ENCODE data around the gene ANKS1A. TPM values are rescaled to one million over a fixed set of nuclear protein-coding genes. Genes with fewer than 3 reads are reported as not detected.

The ANKS1A gene
- total RNA-seq, 1 experiment from 2014 or later: 21.7 TPM

GRCh38 chr6:35072051-35072697, 183.1 kb downstream of the ANKS1A start:
- Histone ChIP-seq H3K27me3 (replicated peaks; ENCODE audit: insufficient read depth, low read depth, low read length, poor library complexity) (no peaks in the 10 kb centered on the region), H3K27ac (ENCODE audit: low read depth, low read length, poor library complexity, severe bottlenecking) (no peak overlapping the region), H3K36me3 (ENCODE audit: insufficient read depth, low read length, poor library complexity, severe bottlenecking) (no peaks in the 10 kb centered on the region), H3K9me3 (ENCODE audit: low read depth, low read length, poor library complexity, severe bottlenecking) (no peaks in the 10 kb centered on the region), H3K4me1 (ENCODE audit: insufficient read depth, low read length, poor library complexity, severe bottlenecking) (no peaks in the 10 kb centered on the region), H3K4me3 (ENCODE audit: low read depth, low read length, poor library complexity, severe bottlenecking) (no peak overlapping the region)
- intact Hi-C loops (cut with micrococcal nuclease; ENCODE audit: unreplicated experiment): no loop called here
- no peak for DNase-seq (ENCODE audit: low spot score)
- CTCF ChIA-PET: no interaction called here
- POLR2A ChIA-PET (ENCODE audit: low non-redundant PET): no interaction called here
- TF ChIP-seq EZH2 (IDR thresholded peaks at IDR 0.05; ENCODE audit: borderline replicate concordance, low read depth, low read length, poor library complexity, severe bottlenecking) (no peak), CTCF (conservative IDR thresholded peaks at IDR 0.05; ENCODE audit: low read depth, low read length) (no peak)
- BruUV-seq (replicated peaks): no TSS peak

- Histone ChIP-seq H3K27me3 (replicated peaks; ENCODE audit: insufficient read depth, low read depth, low read length, poor library complexity) (no peaks in the 10 kb centered on the region), H3K9me3 (ENCODE audit: low read depth, low read length, poor library complexity, severe bottlenecking) (no peaks in the 10 kb centered on the region), H3K36me3 (ENCODE audit: insufficient read depth, low read length, poor library complexity, severe bottlenecking) (no peaks in the 10 kb centered on the region), H3K27ac (ENCODE audit: low read depth, low read length, poor library complexity, severe bottlenecking) (no peak overlapping the region), H3K4me1 (ENCODE audit: insufficient read depth, low read length, poor library complexity, severe bottlenecking) (no peaks in the 10 kb centered on the region), H3K4me3 (ENCODE audit: low read depth, low read length, poor library complexity, severe bottlenecking) (no peak overlapping the region)
- TF ChIP-seq EZH2 (IDR thresholded peaks at IDR 0.05; ENCODE audit: borderline replicate concordance, low read depth, low read length, poor library complexity, severe bottlenecking) (no peak), CTCF (conservative IDR thresholded peaks at IDR 0.05; ENCODE audit: low read depth, low read length) (no peak)
- ChIA-PET CTCF (no interaction called here), POLR2A (ENCODE audit: low non-redundant PET) (no interaction called here)
- intact Hi-C loops (cut with micrococcal nuclease; ENCODE audit: unreplicated experiment): no loop called here
- no TSS peak for BruUV-seq (replicated peaks)
- DNase-seq (ENCODE audit: low spot score): no peak
Measured at GRCh38 chr6:35072698-35073055, 183.6 kb downstream of the ANKS1A start.

- Histone ChIP-seq H3K9me3 (ENCODE audit: low read depth, low read length, poor library complexity, severe bottlenecking) (no peaks in the 10 kb centered on the region), H3K4me3 (ENCODE audit: low read depth, low read length, poor library complexity, severe bottlenecking) (no peak overlapping the region), H3K36me3 (ENCODE audit: insufficient read depth, low read length, poor library complexity, severe bottlenecking) (no peaks in the 10 kb centered on the region), H3K4me1 (ENCODE audit: insufficient read depth, low read length, poor library complexity, severe bottlenecking) (no peaks in the 10 kb centered on the region), H3K27me3 (replicated peaks; ENCODE audit: insufficient read depth, low read depth, low read length, poor library complexity) (no peaks in the 10 kb centered on the region), H3K27ac (ENCODE audit: low read depth, low read length, poor library complexity, severe bottlenecking) (no peak overlapping the region)
- ChIA-PET CTCF (no interaction called here), POLR2A (ENCODE audit: low non-redundant PET) (no interaction called here)
- intact Hi-C loops (cut with micrococcal nuclease; ENCODE audit: unreplicated experiment): no loop called here
- TF ChIP-seq EZH2 (IDR thresholded peaks at IDR 0.05; ENCODE audit: borderline replicate concordance, low read depth, low read length, poor library complexity, severe bottlenecking) (no peak), CTCF (conservative IDR thresholded peaks at IDR 0.05; ENCODE audit: low read depth, low read length) (no peak)
- BruUV-seq (replicated peaks): no TSS peak
- no peak for DNase-seq (ENCODE audit: low spot score)
Measured at GRCh38 chr6:35073211-35073610, 184.2 kb downstream of the ANKS1A start.
